A673 (cell line): Measurements from ENCODE around the gene TAX1BP1.

Experiments
- EZH2 ChIP-seq: fragments of 200-600 bp; sonication (generic); IDR thresholded peaks from 2 replicates; pipeline ENCODE4 v1.6.1; 2017; ENCODE audit warnings: borderline replicate concordance, low read depth, mild to moderate bottlenecking, mixed read lengths, antibody characterized with exemption, low read length; ENCODE audit not compliant: poor library complexity, severe bottlenecking
- TF ChIP-seq, protein P1 (sequence below): fragments of 300-800, 200-600 bp; sonication (generic); conservative IDR thresholded peaks from 2 replicates; pipeline ENCODE4 v1.5.1; 2017; ENCODE audit warnings: low read depth, mild to moderate bottlenecking, antibody characterized with exemption, low read length, moderate library complexity, mixed read lengths

DNA sequence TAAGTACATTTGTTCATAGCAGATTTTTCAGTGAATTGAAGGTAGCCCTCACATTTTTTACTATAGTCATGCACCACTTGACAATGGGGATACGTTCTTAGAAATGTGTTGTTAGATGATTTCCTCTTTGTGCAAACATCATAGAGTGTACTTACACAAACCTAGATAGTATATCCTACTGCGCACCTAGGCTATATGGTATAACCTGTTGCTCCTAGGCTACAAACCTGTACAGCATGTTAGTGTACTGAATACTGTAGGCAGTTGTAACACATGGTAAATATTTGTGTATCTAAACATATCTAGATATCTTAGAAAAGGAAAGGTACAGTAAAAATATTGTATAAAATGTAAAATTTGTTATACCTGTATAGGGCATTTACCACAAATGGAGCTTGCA, 41.2 kb downstream of the TAX1BP1 start:
- TF ChIP-seq, protein P1, sequence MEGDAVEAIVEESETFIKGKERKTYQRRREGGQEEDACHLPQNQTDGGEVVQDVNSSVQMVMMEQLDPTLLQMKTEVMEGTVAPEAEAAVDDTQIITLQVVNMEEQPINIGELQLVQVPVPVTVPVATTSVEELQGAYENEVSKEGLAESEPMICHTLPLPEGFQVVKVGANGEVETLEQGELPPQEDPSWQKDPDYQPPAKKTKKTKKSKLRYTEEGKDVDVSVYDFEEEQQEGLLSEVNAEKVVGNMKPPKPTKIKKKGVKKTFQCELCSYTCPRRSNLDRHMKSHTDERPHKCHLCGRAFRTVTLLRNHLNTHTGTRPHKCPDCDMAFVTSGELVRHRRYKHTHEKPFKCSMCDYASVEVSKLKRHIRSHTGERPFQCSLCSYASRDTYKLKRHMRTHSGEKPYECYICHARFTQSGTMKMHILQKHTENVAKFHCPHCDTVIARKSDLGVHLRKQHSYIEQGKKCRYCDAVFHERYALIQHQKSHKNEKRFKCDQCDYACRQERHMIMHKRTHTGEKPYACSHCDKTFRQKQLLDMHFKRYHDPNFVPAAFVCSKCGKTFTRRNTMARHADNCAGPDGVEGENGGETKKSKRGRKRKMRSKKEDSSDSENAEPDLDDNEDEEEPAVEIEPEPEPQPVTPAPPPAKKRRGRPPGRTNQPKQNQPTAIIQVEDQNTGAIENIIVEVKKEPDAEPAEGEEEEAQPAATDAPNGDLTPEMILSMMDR, result no peak
- TF ChIP-seq EZH2, result no peak
